ENCODE data around the gene ATG16L2. TPM values are rescaled to one million over a fixed set of nuclear protein-coding genes. Genes with fewer than 3 reads are reported as not detected.

ATG16L2 gene
- total and polyA plus RNA-seq, 9 of the 15 experiments (the other 6 are each of a cell fraction or from before 2014, with no cell fraction given), result 0.18 to 11.2 (median 6.2) TPM

DNA sequence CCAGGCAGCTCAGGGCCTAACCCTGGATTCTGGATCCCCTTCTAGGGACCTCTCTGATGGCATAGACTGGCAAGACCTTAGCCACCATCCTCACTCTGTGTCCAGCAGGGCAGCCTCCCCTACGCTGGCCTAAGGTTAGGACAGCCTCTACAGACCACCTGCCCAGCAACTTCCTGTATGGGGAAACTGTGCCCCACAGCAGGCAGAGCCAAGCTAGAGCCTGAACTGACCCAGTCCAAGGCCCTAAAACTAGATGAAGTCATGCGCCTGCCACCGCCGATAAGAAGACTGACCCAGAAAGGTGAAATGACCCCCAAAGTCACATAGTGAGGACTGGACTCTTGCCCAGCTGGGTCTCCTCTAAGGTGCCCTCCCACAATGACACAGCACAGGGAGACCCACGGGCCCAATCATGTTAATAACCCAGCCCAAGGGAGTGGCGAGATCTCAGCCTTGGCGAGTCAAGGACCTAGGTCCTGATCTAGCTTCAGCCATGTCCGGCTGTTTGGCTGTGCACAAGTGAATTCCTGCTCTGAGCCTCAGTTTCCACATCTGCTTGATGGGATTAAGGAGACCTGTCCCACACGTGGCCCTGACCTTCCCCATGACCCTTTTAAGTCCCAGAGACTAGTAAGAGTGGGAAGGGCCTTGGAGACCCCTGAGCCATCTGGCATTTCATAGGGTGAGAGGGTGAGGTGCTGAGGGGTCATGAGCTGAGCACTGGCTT is 37.9 kb upstream of the ATG16L2 start (continued):
- peak; percentile 73; the same call in 1 of the 2 replicates for TF ChIP-seq ZNF41 (CRISPR knock-in tag; conservative IDR thresholded peaks at IDR 0.05)
- TF ChIP-seq ZNF274 (IDR thresholded peaks at IDR 0.05; ENCODE audit: borderline replicate concordance, low read depth, low read length), result no peak
- TF ChIP-seq, protein P1, sequence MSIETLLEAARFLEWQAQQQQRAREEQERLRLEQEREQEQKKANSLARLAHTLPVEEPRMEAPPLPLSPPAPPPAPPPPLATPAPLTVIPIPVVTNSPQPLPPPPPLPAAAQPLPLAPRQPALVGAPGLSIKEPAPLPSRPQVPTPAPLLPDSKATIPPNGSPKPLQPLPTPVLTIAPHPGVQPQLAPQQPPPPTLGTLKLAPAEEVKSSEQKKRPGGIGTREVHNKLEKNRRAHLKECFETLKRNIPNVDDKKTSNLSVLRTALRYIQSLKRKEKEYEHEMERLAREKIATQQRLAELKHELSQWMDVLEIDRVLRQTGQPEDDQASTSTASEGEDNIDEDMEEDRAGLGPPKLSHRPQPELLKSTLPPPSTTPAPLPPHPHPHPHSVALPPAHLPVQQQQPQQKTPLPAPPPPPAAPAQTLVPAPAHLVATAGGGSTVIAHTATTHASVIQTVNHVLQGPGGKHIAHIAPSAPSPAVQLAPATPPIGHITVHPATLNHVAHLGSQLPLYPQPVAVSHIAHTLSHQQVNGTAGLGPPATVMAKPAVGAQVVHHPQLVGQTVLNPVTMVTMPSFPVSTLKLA (conservative IDR thresholded peaks at IDR 0.05), result peak; percentile 24 to 48
- TF ChIP-seq, protein P2, sequence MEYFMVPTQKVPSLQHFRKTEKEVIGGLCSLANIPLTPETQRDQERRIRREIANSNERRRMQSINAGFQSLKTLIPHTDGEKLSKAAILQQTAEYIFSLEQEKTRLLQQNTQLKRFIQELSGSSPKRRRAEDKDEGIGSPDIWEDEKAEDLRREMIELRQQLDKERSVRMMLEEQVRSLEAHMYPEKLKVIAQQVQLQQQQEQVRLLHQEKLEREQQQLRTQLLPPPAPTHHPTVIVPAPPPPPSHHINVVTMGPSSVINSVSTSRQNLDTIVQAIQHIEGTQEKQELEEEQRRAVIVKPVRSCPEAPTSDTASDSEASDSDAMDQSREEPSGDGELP (CRISPR knock-in tag; IDR thresholded peaks at IDR 0.05; ENCODE audit: borderline replicate concordance), result peak; percentile 97
- TF ChIP-seq PTRF (tag; IDR thresholded peaks at IDR 0.05), result peak; percentile 54; the same call in 1 of the 2 replicates
- peak; percentile 65 for TF ChIP-seq PML (IDR thresholded peaks at IDR 0.05; ENCODE audit: low read length)
- peak; percentile 77 for TF ChIP-seq HDAC8 (tag; IDR thresholded peaks at IDR 0.05)
- no peak for TF ChIP-seq RBM14 (IDR thresholded peaks at IDR 0.05; ENCODE audit: borderline replicate concordance, insufficient read depth, low read depth, low read length)
- TF ChIP-seq CEBPG (CRISPR knock-in tag; IDR thresholded peaks at IDR 0.05), result no peak
- no peak for TF ChIP-seq CEBPG (tag; conservative IDR thresholded peaks at IDR 0.05 in 1 of 2, IDR thresholded peaks at IDR 0.05 in 1 of 2)
- TF ChIP-seq, protein P3, sequence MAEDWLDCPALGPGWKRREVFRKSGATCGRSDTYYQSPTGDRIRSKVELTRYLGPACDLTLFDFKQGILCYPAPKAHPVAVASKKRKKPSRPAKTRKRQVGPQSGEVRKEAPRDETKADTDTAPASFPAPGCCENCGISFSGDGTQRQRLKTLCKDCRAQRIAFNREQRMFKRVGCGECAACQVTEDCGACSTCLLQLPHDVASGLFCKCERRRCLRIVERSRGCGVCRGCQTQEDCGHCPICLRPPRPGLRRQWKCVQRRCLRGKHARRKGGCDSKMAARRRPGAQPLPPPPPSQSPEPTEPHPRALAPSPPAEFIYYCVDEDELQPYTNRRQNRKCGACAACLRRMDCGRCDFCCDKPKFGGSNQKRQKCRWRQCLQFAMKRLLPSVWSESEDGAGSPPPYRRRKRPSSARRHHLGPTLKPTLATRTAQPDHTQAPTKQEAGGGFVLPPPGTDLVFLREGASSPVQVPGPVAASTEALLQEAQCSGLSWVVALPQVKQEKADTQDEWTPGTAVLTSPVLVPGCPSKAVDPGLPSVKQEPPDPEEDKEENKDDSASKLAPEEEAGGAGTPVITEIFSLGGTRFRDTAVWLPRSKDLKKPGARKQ (CRISPR knock-in tag; IDR thresholded peaks at IDR 0.05), result no peak
- peak; percentile 74; the same call in 1 of the 2 replicates for TF ChIP-seq NCOA1 (IDR thresholded peaks at IDR 0.05; ENCODE audit: low read depth)
- no peak for TF ChIP-seq ZNF146 (CRISPR knock-in tag; IDR thresholded peaks at IDR 0.05; ENCODE audit: unreplicated experiment)
- TF ChIP-seq SMC3 (conservative IDR thresholded peaks at IDR 0.05; ENCODE audit: insufficient read depth, low read depth, low read length), result no peak
- no peak for TF ChIP-seq DIDO1 (tag; IDR thresholded peaks at IDR 0.05; ENCODE audit: low read depth)
- peak; percentile 87 for TF ChIP-seq NFRKB (IDR thresholded peaks at IDR 0.05; ENCODE audit: low read depth)
- no peak for TF ChIP-seq ZNF561 (CRISPR knock-in tag; conservative IDR thresholded peaks at IDR 0.05)
- peak; percentile 25 for TF ChIP-seq NUFIP1 (IDR thresholded peaks at IDR 0.05; ENCODE audit: partially characterized antibody)
- no peak for TF ChIP-seq RBM34 (IDR thresholded peaks at IDR 0.05; ENCODE audit: borderline replicate concordance, insufficient read depth, low read length)
- peak; percentile 86 for TF ChIP-seq ESRRA (IDR thresholded peaks at IDR 0.05; ENCODE audit: borderline replicate concordance, low read depth)
- TF ChIP-seq NR3C1 (CRISPR knock-in tag; IDR thresholded peaks at IDR 0.05), result no peak
- no peak for TF ChIP-seq FOS (IDR thresholded peaks at IDR 0.05; ENCODE audit: extremely low read depth, insufficient read length)
- TF ChIP-seq NR4A1 (CRISPR knock-in tag; IDR thresholded peaks at IDR 0.05), result peak; percentile 93; the same call in 1 of the 2 replicates
- TF ChIP-seq NR4A1 (tag; IDR thresholded peaks at IDR 0.05), result peak; percentile 74
- TF ChIP-seq, protein P4, sequence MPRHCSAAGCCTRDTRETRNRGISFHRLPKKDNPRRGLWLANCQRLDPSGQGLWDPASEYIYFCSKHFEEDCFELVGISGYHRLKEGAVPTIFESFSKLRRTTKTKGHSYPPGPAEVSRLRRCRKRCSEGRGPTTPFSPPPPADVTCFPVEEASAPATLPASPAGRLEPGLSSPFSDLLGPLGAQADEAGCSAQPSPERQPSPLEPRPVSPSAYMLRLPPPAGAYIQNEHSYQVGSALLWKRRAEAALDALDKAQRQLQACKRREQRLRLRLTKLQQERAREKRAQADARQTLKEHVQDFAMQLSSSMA (CRISPR knock-in tag; IDR thresholded peaks at IDR 0.05), result no peak

Data from K562 (cell line).